Caco-2 (cell line): ENCODE measurements around the gene MRPS24. TPM values are rescaled to one million over a fixed set of nuclear protein-coding genes. Genes with fewer than 3 reads are reported as not detected.
"Not testable (repeated sequence)": the region's sequence is repeated elsewhere in the genome, so short reads cannot be mapped to it uniquely, and the experiment has no call there.

ENCODE experiments used
- BruUV-seq: library from RNA; stranded (reverse); fragments of 400-500 nt; replicated peaks from 2 replicates; lab custom pipeline; 2021; lab: Mats Ljungman, UMichigan
- CTCF ChIA-PET: fragments of 300-600 bp; sonication (Branson Sonifier 250); formaldehyde crosslinking; loops from one replicate; lab custom pipeline; 2022; ENCODE audit warnings: antibody characterized with exemption; lab: Charles Lee
- POLR2A ChIA-PET: fragments of 300-600 bp; sonication (Branson Sonifier 250); formaldehyde crosslinking; loops from one replicate; lab custom pipeline; 2022; ENCODE audit warnings: antibody characterized with exemption; lab: Charles Lee
- DNase-seq, 2 experiments: peaks; one replicate each; pipeline versions ENCODE4 v3.0.0 to v3.0.0-alpha.2; 2020 to 2022
- H3K27me3 ChIP-seq: replicated peaks from 2 replicates; pipeline ENCODE4 v1.6.0; 2011; ENCODE audit warnings: low read length; ENCODE audit not compliant: control insufficient read depth, insufficient read depth
- H3K36me3 ChIP-seq: 2 replicates; pipeline ENCODE4 v1.5.1; 2011; ENCODE audit warnings: low read length; ENCODE audit not compliant: control insufficient read depth, insufficient read depth
- H3K4me1 ChIP-seq: fragments of 250-450 bp; sonication (Bioruptor Pico); 2 replicates; pipeline ENCODE4 v1.5.1; 2020; ENCODE audit warnings: mild to moderate bottlenecking
- H3K4me3 ChIP-seq: 2 replicates; pipeline ENCODE4 v1.5.1; 2011; ENCODE audit warnings: low read depth, mild to moderate bottlenecking, control low read depth, low read length
- H3K9me3 ChIP-seq: fragments of 250-450 bp; sonication (Bioruptor Pico); 2 replicates; pipeline ENCODE4 v1.5.1; 2020; ENCODE audit warnings: mild to moderate bottlenecking, moderate library complexity
- H3K27ac Mint-ChIP-seq: one replicate; pipeline ENCODE4 v1.8.0; 2022; ENCODE audit warnings: mixed read lengths; ENCODE audit not compliant: unreplicated experiment
- H3K27me3 Mint-ChIP-seq: one replicate; pipeline ENCODE4 v1.8.0; 2022; ENCODE audit warnings: mixed read lengths; ENCODE audit not compliant: insufficient read depth, unreplicated experiment
- H3K36me3 Mint-ChIP-seq: one replicate; pipeline ENCODE4 v1.8.0; 2022; ENCODE audit warnings: mild to moderate bottlenecking, mixed read lengths; ENCODE audit not compliant: insufficient read depth, unreplicated experiment
- H3K4me1 Mint-ChIP-seq: one replicate; pipeline ENCODE4 v1.8.0; 2022; ENCODE audit warnings: low read depth, mixed read lengths; ENCODE audit not compliant: unreplicated experiment
- H3K4me3 Mint-ChIP-seq: one replicate; pipeline ENCODE4 v1.8.0; 2022; ENCODE audit warnings: mild to moderate bottlenecking, moderate library complexity, mixed read lengths; ENCODE audit not compliant: unreplicated experiment
- H3K9me3 Mint-ChIP-seq: one replicate; pipeline ENCODE4 v1.8.0; 2022; ENCODE audit warnings: mixed read lengths; ENCODE audit not compliant: unreplicated experiment
- intact Hi-C: fragments of 100-400 bp; cut with micrococcal nuclease; formaldehyde crosslinking; loops from one replicate; pipeline ENCODE4 v1.10.0; 2022; ENCODE audit not compliant: unreplicated experiment
- total RNA-seq: library from RNA; stranded (reverse); gene quantifications from 2 replicates; pipeline ENCODE4 v1.2.3, GENCODE V29; 2022
- TF ChIP-seq, protein P1 (sequence below), 2 experiments: fragments of 200-600 bp in 1 of 2; IDR thresholded peaks; 1 replicate in 1 of 2; 2 replicates in 1 of 2; pipeline versions ENCODE4 v1.5.1 to v1.8.0; 2011 to 2022; ENCODE audit warnings: antibody characterized with exemption in 1 of 2, control low read depth in 1 of 2, inconsistent platforms in 1 of 2, low read depth in 1 of 2, low read length in 1 of 2, mild to moderate bottlenecking in 1 of 2, moderate library complexity in 1 of 2; ENCODE audit not compliant: insufficient read depth in 1 of 2, severe bottlenecking in 1 of 2, unreplicated experiment in 1 of 2

The MRPS24 gene
- total RNA-seq, 1 experiment from 2014 or later: 150 TPM

DNA sequence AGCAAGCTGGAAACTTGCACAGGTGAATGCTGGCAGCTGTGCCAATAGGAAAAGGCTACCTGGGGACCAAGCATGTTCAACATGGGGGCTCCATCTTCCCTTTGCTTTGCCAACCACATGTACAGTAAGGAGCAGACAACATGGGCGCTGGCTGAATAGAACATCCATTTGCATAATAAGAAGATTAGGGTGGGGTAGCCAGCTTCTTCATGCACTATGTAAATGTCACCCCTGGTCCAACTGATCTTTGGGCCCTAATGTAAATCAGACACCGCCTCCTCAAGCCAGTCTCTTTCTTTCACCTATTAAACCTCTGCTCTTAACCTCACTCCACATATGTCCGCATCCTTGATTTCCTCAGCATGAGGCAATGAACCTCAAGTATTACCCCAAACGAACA lies 26.0 kb downstream of the MRPS24 start:
- Mint-ChIP-seq H3K4me1 (no peaks in the 10 kb centered on the region), H3K4me3 (no peak overlapping the region), H3K27ac (no peak overlapping the region), H3K9me3 (no peaks in the 10 kb centered on the region), H3K36me3 (no peaks in the 10 kb centered on the region), H3K27me3 (no peaks in the 10 kb centered on the region)
- POLR2A ChIA-PET: no interaction called here
- H3K4me3 ChIP-seq: no peak overlapping the region
- no peak for DNase-seq
- no peaks in the 10 kb centered on the region for H3K9me3 ChIP-seq
- H3K27me3 ChIP-seq: no peaks in the 10 kb centered on the region
- no peaks in the 10 kb centered on the region for H3K4me1 ChIP-seq
- no peaks in the 10 kb centered on the region for H3K36me3 ChIP-seq
- CTCF ChIA-PET: interaction anchor here (1.8 kb wide), 1 partner anchor 261 kb away, joined by 7 read pairs; the partner anchor contains the start of gene STK17A
- TF ChIP-seq, protein P1, sequence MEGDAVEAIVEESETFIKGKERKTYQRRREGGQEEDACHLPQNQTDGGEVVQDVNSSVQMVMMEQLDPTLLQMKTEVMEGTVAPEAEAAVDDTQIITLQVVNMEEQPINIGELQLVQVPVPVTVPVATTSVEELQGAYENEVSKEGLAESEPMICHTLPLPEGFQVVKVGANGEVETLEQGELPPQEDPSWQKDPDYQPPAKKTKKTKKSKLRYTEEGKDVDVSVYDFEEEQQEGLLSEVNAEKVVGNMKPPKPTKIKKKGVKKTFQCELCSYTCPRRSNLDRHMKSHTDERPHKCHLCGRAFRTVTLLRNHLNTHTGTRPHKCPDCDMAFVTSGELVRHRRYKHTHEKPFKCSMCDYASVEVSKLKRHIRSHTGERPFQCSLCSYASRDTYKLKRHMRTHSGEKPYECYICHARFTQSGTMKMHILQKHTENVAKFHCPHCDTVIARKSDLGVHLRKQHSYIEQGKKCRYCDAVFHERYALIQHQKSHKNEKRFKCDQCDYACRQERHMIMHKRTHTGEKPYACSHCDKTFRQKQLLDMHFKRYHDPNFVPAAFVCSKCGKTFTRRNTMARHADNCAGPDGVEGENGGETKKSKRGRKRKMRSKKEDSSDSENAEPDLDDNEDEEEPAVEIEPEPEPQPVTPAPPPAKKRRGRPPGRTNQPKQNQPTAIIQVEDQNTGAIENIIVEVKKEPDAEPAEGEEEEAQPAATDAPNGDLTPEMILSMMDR (IDR thresholded peaks at IDR 0.05; ENCODE audit: insufficient read depth in 1 of 2, low read depth in 1 of 2, low read length in 1 of 2, severe bottlenecking in 1 of 2, unreplicated experiment in 1 of 2): no peak
- BruUV-seq: no TSS peak
- intact Hi-C loops: no loop called here

DNA sequence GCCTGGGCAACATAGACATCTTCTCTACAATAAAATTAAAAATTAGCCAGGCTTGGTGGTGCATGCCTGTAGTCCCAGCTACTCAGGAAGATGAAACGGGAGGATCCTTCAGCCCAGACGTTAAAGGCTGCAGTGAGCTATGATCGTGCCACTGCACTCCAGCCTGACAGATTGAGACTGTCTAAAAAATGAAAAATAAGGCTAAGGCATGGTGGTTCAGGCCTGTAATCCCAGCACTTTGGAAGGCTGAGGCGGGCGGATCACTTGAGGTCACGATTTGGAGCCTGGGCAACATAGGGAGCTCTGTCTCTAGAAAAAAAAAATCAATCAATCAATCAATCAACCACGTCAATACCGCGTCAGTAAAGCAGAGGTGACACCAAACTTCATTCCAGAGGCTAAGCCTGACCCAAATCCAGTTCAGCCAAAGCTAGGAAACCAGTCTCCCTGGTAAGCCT lies 31.1 kb downstream of the MRPS24 start:
- H3K4me1 Mint-ChIP-seq: no peaks in the 10 kb centered on the region
- BruUV-seq: no TSS peak
- peak overlapping the region; percentile 48 for H3K27ac Mint-ChIP-seq
- intact Hi-C loops: loop anchor here (2.0 to 10.0 kb wide), 5 partner anchors 109 to 897 kb away; partner anchors contain the start of genes COA1 and STK17A
- no peaks in the 10 kb centered on the region for H3K27me3 Mint-ChIP-seq
- H3K9me3 Mint-ChIP-seq: no peaks in the 10 kb centered on the region
- H3K4me3 ChIP-seq: no peak overlapping the region
- H3K4me3 Mint-ChIP-seq: peak overlapping the region; percentile 58
- no peak for DNase-seq
- H3K4me1 ChIP-seq: 0 out of 2 replicates have a peak, but pooled peaks cover 3% of the 10 kb centered on the region
- no peaks in the 10 kb centered on the region for H3K36me3 Mint-ChIP-seq
- ChIA-PET CTCF (interaction anchor here (1.0 to 2.2 kb wide), 7 partner anchors 10 to 382 kb away, joined by 3 to 27 read pairs (median 4); partner anchors contain the start of genes COA1 and STK17A), POLR2A (interaction anchor here (0.7 kb wide), 1 partner anchor 256 kb away, joined by 3 read pairs; the partner anchor contains the start of gene STK17A)
- TF ChIP-seq, protein P1 (IDR thresholded peaks at IDR 0.05; ENCODE audit: insufficient read depth in 1 of 2, low read depth in 1 of 2, low read length in 1 of 2, severe bottlenecking in 1 of 2, unreplicated experiment in 1 of 2): no peak
- H3K36me3 ChIP-seq: no peaks in the 10 kb centered on the region
- H3K27me3 ChIP-seq: no peaks in the 10 kb centered on the region
- no peaks in the 10 kb centered on the region for H3K9me3 ChIP-seq

DNA sequence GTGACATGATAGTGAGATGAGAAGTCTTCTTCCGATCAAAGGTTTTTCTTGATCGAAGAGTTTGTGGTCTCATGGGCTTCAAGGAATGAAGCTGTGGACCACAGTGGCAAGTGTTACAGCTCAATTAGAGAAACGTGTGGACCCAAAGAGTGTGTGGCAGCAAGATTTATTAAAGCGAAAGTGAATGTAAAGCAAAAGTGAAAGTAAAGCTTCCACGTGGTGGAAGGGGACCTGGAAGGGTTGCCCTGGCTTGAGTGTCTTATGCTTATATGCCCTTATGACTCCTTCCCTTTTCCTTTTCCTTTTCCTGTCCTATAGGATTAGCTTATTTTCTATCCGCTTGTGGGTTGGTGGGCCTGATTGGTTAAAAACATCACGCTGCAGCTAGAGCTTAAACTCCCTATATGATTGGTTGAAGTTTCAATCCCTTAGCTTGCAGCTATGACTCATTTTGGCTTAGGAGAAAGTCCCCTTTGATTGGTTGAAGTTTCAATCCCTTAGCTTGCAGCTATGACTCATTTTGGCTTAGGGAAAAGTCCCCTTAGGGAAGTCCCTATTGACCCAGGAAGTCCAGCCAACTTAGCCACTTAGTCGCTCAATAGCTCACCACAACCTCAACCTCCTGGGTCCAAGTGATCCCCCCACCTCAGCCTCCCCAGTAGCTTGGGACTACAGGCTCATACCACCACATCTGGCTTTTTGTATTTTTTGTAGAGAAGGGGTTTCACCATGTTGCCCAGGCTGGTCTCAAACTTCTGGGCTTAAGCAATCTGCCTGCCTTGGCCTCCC lies 34.7 kb downstream of the MRPS24 start:
- BruUV-seq: no TSS peak
- H3K4me3 ChIP-seq: no peak overlapping the region
- H3K27ac Mint-ChIP-seq: no peak overlapping the region
- no peaks in the 10 kb centered on the region for H3K27me3 Mint-ChIP-seq
- intact Hi-C loops: loop anchor here (5.0 to 10.0 kb wide), 2 partner anchors 190 to 377 kb away; no protein-coding TSS in a partner anchor
- no peaks in the 10 kb centered on the region for H3K36me3 Mint-ChIP-seq
- no peak overlapping the region for H3K4me3 Mint-ChIP-seq
- H3K9me3 ChIP-seq: no peaks in the 10 kb centered on the region
- DNase-seq: no peak
- TF ChIP-seq, protein P1 (IDR thresholded peaks at IDR 0.05; ENCODE audit: insufficient read depth in 1 of 2, low read depth in 1 of 2, low read length in 1 of 2, severe bottlenecking in 1 of 2, unreplicated experiment in 1 of 2): no peak
- no peaks in the 10 kb centered on the region for H3K36me3 ChIP-seq
- H3K4me1 Mint-ChIP-seq: no peaks in the 10 kb centered on the region
- ChIA-PET CTCF (interaction anchor here (0.7 to 1.4 kb wide), 2 partner anchors 135 to 252 kb away, joined by 3 to 5 read pairs; partner anchors contain the start of gene STK17A), POLR2A (no interaction called here)
- H3K4me1 ChIP-seq: 0 out of 2 replicates have a peak, but pooled peaks cover 3% of the 10 kb centered on the region
- no peaks in the 10 kb centered on the region for H3K9me3 Mint-ChIP-seq
- no peaks in the 10 kb centered on the region for H3K27me3 ChIP-seq

DNA sequence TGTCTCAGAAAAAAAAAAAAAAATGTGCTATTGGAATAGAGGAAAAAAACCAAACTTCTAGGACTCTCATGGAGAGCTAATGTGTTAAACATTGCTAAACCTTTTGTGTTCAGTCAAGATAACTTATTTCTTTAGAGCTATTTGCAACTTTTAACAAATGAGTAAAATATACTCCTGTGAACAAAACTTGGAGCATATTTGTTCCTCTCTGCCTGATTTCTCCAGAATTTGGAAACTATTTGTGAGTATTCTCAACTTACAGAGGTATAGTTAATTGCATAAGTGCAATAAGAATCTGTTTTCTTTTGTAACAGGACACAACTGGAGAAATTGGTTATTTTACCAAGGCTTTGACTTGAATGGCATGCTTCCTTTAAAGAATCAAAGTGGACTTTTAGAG lies 38.4 kb downstream of the MRPS24 start:
- H3K4me1 ChIP-seq, H3K9me3 Mint-ChIP-seq, CTCF ChIA-PET, H3K27me3 ChIP-seq, BruUV-seq, POLR2A ChIA-PET, H3K36me3 Mint-ChIP-seq, DNase-seq, H3K4me3 Mint-ChIP-seq, H3K4me3 ChIP-seq, H3K27ac Mint-ChIP-seq, H3K9me3 ChIP-seq, H3K4me1 Mint-ChIP-seq, H3K27me3 Mint-ChIP-seq, H3K36me3 ChIP-seq: not testable (repeated sequence)
- intact Hi-C loops: loop anchor here (10.0 kb wide), 1 partner anchor 186 kb away; no protein-coding TSS in a partner anchor
